SK-N-MC (cell line): Measurements from ENCODE around the gene NEIL1.
"Not testable (repeated sequence)": the region's sequence is repeated elsewhere in the genome, so short reads cannot be mapped to it uniquely, and the experiment has no call there.

Source experiments
- DNase-seq: peaks from one replicate; pipeline ENCODE4 v3.0.0-alpha.2; 2011; ENCODE audit warnings: low read depth, low spot score
- H3K27ac ChIP-seq: fragments of 200-600 bp; sonication (generic); 2 replicates; pipeline ENCODE4 v1.5.1; 2016; ENCODE audit warnings: mixed run types
- H3K36me3 ChIP-seq: fragments of 200-600 bp; sonication (generic); 2 replicates; pipeline ENCODE4 v1.6.1; 2017; ENCODE audit warnings: antibody characterized with exemption, low read length, mixed read lengths; ENCODE audit not compliant: insufficient read depth
- H3K4me3 ChIP-seq: fragments of 200-600 bp; sonication (generic); 2 replicates; pipeline ENCODE4 v1.5.1; 2016
- H3K9ac ChIP-seq: fragments of 200-600 bp; sonication (generic); 2 replicates; pipeline ENCODE4 v1.8.0; 2017; ENCODE audit warnings: mixed run types, mixed read lengths; ENCODE audit not compliant: insufficient read length
- H3K9me3 ChIP-seq: fragments of 200-600 bp; sonication (generic); 2 replicates; pipeline ENCODE4 v1.6.1; 2017; ENCODE audit warnings: low read depth, mild to moderate bottlenecking, antibody characterized with exemption, low read length, moderate library complexity, mixed read lengths
- EZH2 ChIP-seq: fragments of 200-600 bp; sonication (generic); IDR thresholded peaks from one replicate; pipeline ENCODE4 v1.6.1; 2017; ENCODE audit warnings: antibody characterized with exemption
- FOXP2 ChIP-seq: optimal IDR thresholded peaks from 2 replicates; pipeline ENCODE3; 2011; ENCODE audit warnings: mild to moderate bottlenecking, moderate library complexity; ENCODE audit not compliant: insufficient read depth; ENCODE audit errors: extremely low read length, control extremely low read depth
- POLR2AphosphoS5 ChIP-seq: IDR thresholded peaks from 2 replicates; pipeline ENCODE4 v1.6.1; 2012; ENCODE audit warnings: mild to moderate bottlenecking, low read depth, low read length, borderline replicate concordance

Gene NEIL1

GRCh38 chr15:75329571-75329970, 17.3 kb upstream of the NEIL1 start:
- H3K9me3 ChIP-seq = no peaks in the 10 kb centered on the region
- no peaks in the 10 kb centered on the region for H3K36me3 ChIP-seq
- DNase-seq = no peak
- no peak overlapping the region for H3K27ac ChIP-seq
- no peak for TF ChIP-seq POLR2AphosphoS5
- no peak overlapping the region for H3K9ac ChIP-seq
- H3K4me3 ChIP-seq = no peak overlapping the region

GRCh38 chr15:75332093-75332492, 14.7 kb upstream of the NEIL1 start:
- not testable (repeated sequence) for H3K36me3 ChIP-seq, DNase-seq, H3K27ac ChIP-seq, H3K9me3 ChIP-seq, H3K9ac ChIP-seq, H3K4me3 ChIP-seq

GRCh38 chr15:75333654-75334419, 13.0 kb upstream of the NEIL1 start:
- H3K4me3 ChIP-seq, H3K27ac ChIP-seq, H3K9me3 ChIP-seq, H3K36me3 ChIP-seq, H3K9ac ChIP-seq, DNase-seq: not testable (repeated sequence)

GRCh38 chr15:75335313-75335704, 11.5 kb upstream of the NEIL1 start:
- peak overlapping the region; percentile 96 for H3K4me3 ChIP-seq
- H3K27ac ChIP-seq = peak overlapping the region; percentile 74
- no peak for DNase-seq

GRCh38 chr15:75335705-75336355, 11.0 kb upstream of the NEIL1 start, which contains the start of gene COMMD4:
Gene COMMD4 (plus strand): TSS chr15:75336063. CDS start chr15:75336090, 27 bp downstream.
- peak; percentile 75 for DNase-seq
- Histone ChIP-seq H3K27ac (peak within 1 kb of the TSS; percentile 74), H3K4me3 (peak within 1 kb of the TSS; percentile 96), H3K9ac (peak within 1 kb of the TSS; percentile 93), H3K36me3 (peaks cover 5% of the 10 kb centered on the region; the same call in 1 of the 2 replicates), H3K9me3 (no peaks in the 10 kb centered on the region)
- TF ChIP-seq EZH2 (no peak), POLR2AphosphoS5 (peak; percentile 84)

More at GRCh38 chr15:75335313-75335704, 11.5 kb upstream of the NEIL1 start:
- Histone ChIP-seq H3K9ac (peak overlapping the region; percentile 93), H3K9me3 (no peaks in the 10 kb centered on the region), H3K36me3 (peaks cover 4% of the 10 kb centered on the region; the same call in 1 of the 2 replicates)
- TF ChIP-seq EZH2 = no peak
- TF ChIP-seq FOXP2 = no peak
- no peak for TF ChIP-seq POLR2AphosphoS5

- Histone ChIP-seq H3K36me3 (peaks cover 10% of the 10 kb centered on the region; the same call in 1 of the 2 replicates), H3K27ac (no peak overlapping the region), H3K9me3 (no peaks in the 10 kb centered on the region), H3K4me3 (no peak overlapping the region), H3K9ac (no peak overlapping the region)
- DNase-seq = no peak
- TF ChIP-seq EZH2 (no peak), FOXP2 (no peak), POLR2AphosphoS5 (no peak)
Observed at GRCh38 chr15:75338661-75339240, 8.1 kb upstream of the NEIL1 start.

- Histone ChIP-seq H3K9me3 (no peaks in the 10 kb centered on the region), H3K9ac (no peak overlapping the region), H3K36me3 (peaks cover 10% of the 10 kb centered on the region; the same call in 1 of the 2 replicates), H3K27ac (no peak overlapping the region), H3K4me3 (no peak overlapping the region)
- TF ChIP-seq EZH2 (no peak), FOXP2 (no peak), POLR2AphosphoS5 (no peak)
- DNase-seq = no peak
Observed at GRCh38 chr15:75339531-75340240, 7.2 kb upstream of the NEIL1 start.

- TF ChIP-seq FOXP2 (no peak), EZH2 (no peak), POLR2AphosphoS5 (no peak)
- no peak for DNase-seq
- H3K27ac ChIP-seq = no peak overlapping the region
- H3K4me3 ChIP-seq = no peak overlapping the region
- no peak overlapping the region for H3K9ac ChIP-seq
- H3K9me3 ChIP-seq = no peaks in the 10 kb centered on the region
- H3K36me3 ChIP-seq = peaks cover 10% of the 10 kb centered on the region; the same call in 1 of the 2 replicates
Observed at GRCh38 chr15:75342221-75342620, 4.6 kb upstream of the NEIL1 start.

GRCh38 chr15:75343953-75344352, 2.9 kb upstream of the NEIL1 start:
- not testable (repeated sequence) for H3K9ac ChIP-seq, DNase-seq

More at GRCh38 chr15:75343953-75344352, 2.9 kb upstream of the NEIL1 start:
- not testable (repeated sequence) for H3K4me3 ChIP-seq, H3K9me3 ChIP-seq, H3K27ac ChIP-seq
- peaks cover 10% of the 10 kb centered on the region; the same call in 1 of the 2 replicates for H3K36me3 ChIP-seq
